Loucy (cell line): ENCODE data around the gene TSC2.

Experiments
- H2AFZ ChIP-seq: fragments of 200-600 bp; sonication (generic); 2 replicates; pipeline ENCODE4 v1.6.0; 2016; ENCODE audit warnings: antibody characterized with exemption, mild to moderate bottlenecking, low read length, moderate library complexity
- H3F3A ChIP-seq: fragments of 200-600 bp; 2 replicates; pipeline ENCODE4 v1.6.0; 2016; ENCODE audit warnings: antibody characterized with exemption, low read depth, mild to moderate bottlenecking
- H3K27me3 ChIP-seq: fragments of 200-600 bp; sonication (generic); 2 replicates; pipeline ENCODE4 v1.6.1; 2014; ENCODE audit warnings: low read length, mild to moderate bottlenecking; ENCODE audit not compliant: insufficient read depth, poor library complexity, severe bottlenecking
- H3K36me3 ChIP-seq: fragments of 200-600 bp; sonication (generic); 2 replicates; pipeline ENCODE4 v1.6.1; 2016; ENCODE audit warnings: low read length; ENCODE audit not compliant: insufficient read depth
- H3K4me1 ChIP-seq: fragments of 200-600 bp; sonication (generic); 2 replicates; pipeline ENCODE4 v1.5.1; 2014; ENCODE audit warnings: low read length, mild to moderate bottlenecking; ENCODE audit not compliant: insufficient read depth, poor library complexity, severe bottlenecking
- H3K4me2 ChIP-seq: fragments of 200-600 bp; sonication (generic); 2 replicates; pipeline ENCODE4 v1.6.0; 2014; ENCODE audit warnings: antibody characterized with exemption, low read length, low read depth, mild to moderate bottlenecking; ENCODE audit not compliant: poor library complexity, severe bottlenecking
- H3K4me3 ChIP-seq: fragments of 200-600 bp; sonication (generic); 2 replicates; pipeline ENCODE4 v1.5.1; 2014; ENCODE audit warnings: low read length, mild to moderate bottlenecking, mixed read lengths; ENCODE audit not compliant: poor library complexity, severe bottlenecking
- H3K79me2 ChIP-seq: fragments of 200-600 bp; sonication (generic); 2 replicates; pipeline ENCODE4 v1.6.1; 2014; ENCODE audit warnings: low read length; ENCODE audit not compliant: insufficient read depth
- H3K9ac ChIP-seq: fragments of 200-600 bp; sonication (generic); 2 replicates; pipeline ENCODE4 v1.6.0; 2014; ENCODE audit warnings: mild to moderate bottlenecking, low read depth, low read length, moderate library complexity; ENCODE audit not compliant: poor library complexity, severe bottlenecking
- H3K9me2 ChIP-seq: fragments of 200-600 bp; sonication (generic); replicated peaks from 2 replicates; pipeline ENCODE4 v1.6.1; 2016; ENCODE audit warnings: low read depth, low read length, mixed read lengths
- H3K9me3 ChIP-seq: fragments of 200-600 bp; sonication (generic); 2 replicates; pipeline ENCODE4 v1.6.1; 2014; ENCODE audit warnings: mild to moderate bottlenecking, antibody characterized with exemption, low read length, low read depth; ENCODE audit not compliant: insufficient read depth
- H4K20me1 ChIP-seq: fragments of 200-600 bp; sonication (generic); 2 replicates; pipeline ENCODE4 v1.6.0; 2014; ENCODE audit warnings: antibody characterized with exemption, low read length, mild to moderate bottlenecking; ENCODE audit not compliant: insufficient read depth, poor library complexity, severe bottlenecking
- CTCF ChIP-seq: fragments of 200-600 bp; sonication (generic); conservative IDR thresholded peaks from 2 replicates; pipeline ENCODE4 v1.5.1; 2014; ENCODE audit warnings: mild to moderate bottlenecking, antibody characterized with exemption, low read length
- EZH2phosphoT487 ChIP-seq: fragments of 200-600 bp; IDR thresholded peaks from 2 replicates; pipeline ENCODE4 v1.6.1; 2018; ENCODE audit warnings: antibody characterized with exemption, mild to moderate bottlenecking, moderate library complexity, borderline replicate concordance

TSC2 gene

DNA sequence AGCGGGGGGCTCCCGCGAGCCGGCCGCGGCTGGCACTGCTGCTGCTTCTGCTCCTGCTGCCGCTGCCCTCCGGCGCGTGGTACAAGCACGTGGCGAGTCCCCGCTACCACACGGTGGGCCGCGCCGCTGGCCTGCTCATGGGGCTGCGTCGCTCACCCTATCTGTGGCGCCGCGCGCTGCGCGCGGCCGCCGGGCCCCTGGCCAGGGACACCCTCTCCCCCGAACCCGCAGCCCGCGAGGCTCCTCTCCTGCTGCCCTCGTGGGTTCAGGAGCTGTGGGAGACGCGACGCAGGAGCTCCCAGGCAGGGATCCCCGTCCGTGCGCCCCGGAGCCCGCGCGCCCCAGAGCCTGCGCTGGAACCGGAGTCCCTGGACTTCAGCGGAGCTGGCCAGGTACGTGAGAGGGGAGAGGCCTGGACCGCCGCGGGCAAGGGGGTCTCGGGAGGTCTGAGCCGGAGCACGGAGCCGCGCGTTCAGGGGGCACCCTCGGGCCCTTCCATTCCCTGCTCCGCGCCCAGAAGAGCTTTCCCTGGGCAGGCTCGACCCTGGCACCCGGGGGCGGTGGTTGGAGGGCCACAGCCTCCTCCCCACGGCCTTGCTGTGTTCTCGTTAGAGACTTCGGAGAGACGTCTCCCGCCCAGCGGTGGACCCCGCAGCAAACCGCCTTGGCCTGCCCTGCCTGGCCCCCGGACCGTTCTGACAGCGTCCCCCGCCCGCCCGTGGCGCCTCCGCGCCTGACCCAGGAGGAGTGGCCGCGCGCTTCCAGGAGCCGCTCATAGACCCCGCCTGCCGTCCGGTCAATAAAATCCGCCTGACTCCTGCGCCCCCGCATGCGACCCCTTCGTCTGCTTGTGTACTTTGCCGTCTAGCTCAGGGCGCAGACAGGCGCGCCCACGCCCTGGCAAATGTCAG lies 27.6 kb upstream of the TSC2 start:
- Histone ChIP-seq H3F3A (no peaks in the 10 kb centered on the region), H4K20me1 (no peaks in the 10 kb centered on the region), H3K9ac (no peak overlapping the region), H3K79me2 (no peaks in the 10 kb centered on the region), H2AFZ (no peak overlapping the region), H3K4me2 (no peak overlapping the region), H3K36me3 (no peaks in the 10 kb centered on the region), H3K9me3 (no peaks in the 10 kb centered on the region), H3K4me1 (peaks cover 10% of the 10 kb centered on the region), H3K9me2 (no peaks in the 10 kb centered on the region), H3K27me3 (no peaks in the 10 kb centered on the region), H3K4me3 (no peak overlapping the region)
- TF ChIP-seq CTCF (no peak), EZH2phosphoT487 (no peak)

DNA sequence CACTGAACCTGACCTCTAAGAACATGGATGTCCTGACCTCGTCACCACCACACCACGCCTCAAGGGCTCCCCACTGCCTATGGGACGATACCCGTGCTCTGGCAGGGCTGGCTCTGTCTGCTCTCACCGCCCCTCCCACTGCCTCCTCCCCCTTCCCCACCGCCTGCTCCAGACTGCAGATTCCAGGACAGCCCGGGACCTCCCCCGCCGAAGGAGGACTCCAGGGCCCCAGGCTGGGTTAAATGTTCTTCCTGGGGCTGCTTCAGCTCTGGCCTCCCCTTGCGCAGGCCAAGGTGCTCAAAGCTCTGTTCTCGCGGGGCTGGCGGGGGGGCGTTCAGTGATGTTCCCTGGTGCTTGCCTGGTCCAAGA lies 25.1 kb upstream of the TSC2 start:
- H3K36me3 ChIP-seq, result no peaks in the 10 kb centered on the region
- H4K20me1 ChIP-seq, result no peaks in the 10 kb centered on the region
- peak overlapping the region; percentile 93 for H2AFZ ChIP-seq
- no peaks in the 10 kb centered on the region for H3K9me2 ChIP-seq
- H3F3A ChIP-seq, result no peaks in the 10 kb centered on the region
- H3K4me1 ChIP-seq, result peaks cover 10% of the 10 kb centered on the region
- H3K27me3 ChIP-seq, result peaks cover 4% of the 10 kb centered on the region
- peak overlapping the region; percentile 36 for H3K9ac ChIP-seq
- H3K4me3 ChIP-seq, result peak overlapping the region; percentile 68
- no peaks in the 10 kb centered on the region for H3K79me2 ChIP-seq
- peak overlapping the region; percentile 76 for H3K4me2 ChIP-seq
- no peaks in the 10 kb centered on the region for H3K9me3 ChIP-seq
- TF ChIP-seq EZH2phosphoT487 (no peak), CTCF (no peak)

DNA sequence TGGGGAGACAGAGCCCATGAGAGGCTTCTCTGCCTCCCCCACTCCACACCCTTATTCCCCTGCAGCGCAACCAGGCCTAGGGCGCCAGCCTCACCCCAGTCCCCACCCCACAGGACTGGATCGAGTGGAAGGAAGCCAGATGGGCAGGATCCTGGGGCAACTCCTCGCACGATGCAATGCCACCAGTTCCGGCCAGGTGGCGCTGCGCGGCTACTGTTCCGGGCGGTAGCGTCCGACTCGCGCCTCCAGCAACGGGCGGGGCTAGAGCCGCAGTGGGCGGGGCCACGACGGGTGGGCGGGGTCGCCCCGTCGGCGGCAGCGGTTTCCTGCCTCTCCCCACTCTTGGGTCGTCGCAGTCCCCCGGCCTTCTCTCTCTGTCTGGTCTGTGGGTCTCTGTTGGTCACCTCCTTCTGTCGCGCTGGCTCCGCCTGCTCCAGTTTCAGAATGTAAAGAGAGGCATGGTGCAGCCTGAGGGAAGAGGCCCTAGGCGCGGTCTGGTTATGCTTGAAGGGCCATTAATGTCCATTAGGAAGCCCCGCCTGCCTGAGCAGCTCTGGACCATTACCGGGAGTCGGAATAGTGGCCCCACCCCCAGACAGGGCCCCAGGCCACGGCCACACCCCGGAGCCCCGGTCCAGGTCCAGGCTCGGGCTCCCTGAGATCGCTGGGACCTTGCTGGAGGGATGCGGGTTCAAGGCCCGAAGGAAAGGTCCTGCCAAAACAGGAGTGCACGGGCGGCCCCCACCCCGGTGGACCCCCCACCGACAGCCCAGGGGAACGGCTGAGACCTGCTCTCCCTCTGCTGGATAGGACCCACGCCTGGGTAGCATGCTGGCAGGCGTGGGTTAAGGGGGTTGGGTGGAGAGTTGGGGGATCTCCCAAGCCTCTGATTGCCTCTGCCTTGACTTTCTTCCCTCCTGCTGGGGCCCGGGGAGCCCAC lies 24.4 kb upstream of the TSC2 start:
- peak overlapping the region; percentile 93 for H2AFZ ChIP-seq
- peak; percentile 67 for TF ChIP-seq CTCF
- no peak for TF ChIP-seq EZH2phosphoT487
- peak overlapping the region; percentile 55 for H3K9ac ChIP-seq
- no peaks in the 10 kb centered on the region for H4K20me1 ChIP-seq
- no peaks in the 10 kb centered on the region for H3K9me3 ChIP-seq
- H3K27me3 ChIP-seq, result peaks cover 4% of the 10 kb centered on the region
- H3F3A ChIP-seq, result no peaks in the 10 kb centered on the region
- H3K4me2 ChIP-seq, result peak overlapping the region; percentile 76
- H3K4me1 ChIP-seq, result peaks cover 10% of the 10 kb centered on the region
- no peaks in the 10 kb centered on the region for H3K79me2 ChIP-seq
- H3K36me3 ChIP-seq, result no peaks in the 10 kb centered on the region
- peak overlapping the region; percentile 68 for H3K4me3 ChIP-seq
- no peaks in the 10 kb centered on the region for H3K9me2 ChIP-seq
